K562 (cell line): ENCODE data around the gene RNF168. TPM values are rescaled to one million over a fixed set of nuclear protein-coding genes. Genes with fewer than 3 reads are reported as not detected.

Experiments used
- ATAC-seq: fragments of 200-7000 bp; cut with Tn5 transposase; 3 replicates; pipeline ENCODE4 v1.9.1; 2020; ENCODE audit warnings: moderate library complexity
- BruUV-seq: library from RNA; stranded (reverse); fragments of 400-500 nt; replicated peaks from 2 replicates; lab custom pipeline; 2021; lab: Mats Ljungman, UMichigan
- CTCF ChIA-PET: fragments of 300-600 bp; formaldehyde crosslinking; extraction: SDS; loops from one replicate; lab custom pipeline; 2021; ENCODE audit warnings: low intra/inter-chr PET ratio; lab: Yijun Ruan, JAX
- POLR2A ChIA-PET: fragments of 300-600, 350-650 bp; sonication (Branson Sonifier 250); formaldehyde crosslinking; extraction: SDS; loops from one replicate; lab custom pipeline; 2021; ENCODE audit warnings: antibody characterized with exemption, inconsistent platforms; lab: Yijun Ruan, JAX
- DNase-seq, 4 experiments: peaks; one replicate each; pipeline versions ENCODE4 v3.0.0 to v3.0.0-alpha.2; 2011 to 2018; ENCODE audit warnings: low spot score in 3 of 4, mixed read lengths in 3 of 4; ENCODE audit errors: extremely low read depth in 1 of 4
- FAIRE-seq: peaks from 2 replicates; lab custom pipeline; 2011; peaks lifted over from hg19 to GRCh38; lab: Jason Lieb, UNC
- H2AFZ ChIP-seq: 2 replicates; pipeline ENCODE4 v1.6.0; 2011; ENCODE audit warnings: low read depth, low read length, control low read depth, inconsistent platforms
- H3K27ac ChIP-seq: fragments of 200-600 bp; 3 replicates; pipeline ENCODE4 v1.8.0; 2011; ENCODE audit warnings: low read depth, mild to moderate bottlenecking, control low read depth, inconsistent platforms, low read length, moderate library complexity, mixed read lengths; ENCODE audit errors: extremely low read depth
- H3K27me3 ChIP-seq, 2 experiments: fragments of 300-600 bp in 1 of 2; 2 replicates in 1 of 2; 3 replicates in 1 of 2; pipeline versions ENCODE4 v1.6.0 to v1.8.0; 2011; ENCODE audit warnings: inconsistent platforms in 2 of 2, low read length in 2 of 2, mild to moderate bottlenecking in 1 of 2, mixed read lengths in 1 of 2, moderate library complexity in 1 of 2; ENCODE audit not compliant: control insufficient read depth in 2 of 2, insufficient read depth in 2 of 2
- H3K36me3 ChIP-seq: fragments of 300-600 bp; 3 replicates; pipeline ENCODE4 v1.8.0; 2011; ENCODE audit warnings: mild to moderate bottlenecking, low read length, inconsistent platforms; ENCODE audit not compliant: control insufficient read depth, insufficient read depth
- H3K4me1 ChIP-seq, 2 experiments: fragments of 200-600 bp in 1 of 2; replicated peaks in 1 of 2; 2 replicates in 1 of 2; 3 replicates in 1 of 2; pipeline versions ENCODE4 v1.5.1 to v1.8.0; 2011; ENCODE audit warnings: inconsistent platforms in 2 of 2, low read length in 2 of 2, mild to moderate bottlenecking in 1 of 2, mixed read lengths in 1 of 2, moderate library complexity in 1 of 2; ENCODE audit not compliant: control insufficient read depth in 2 of 2, insufficient read depth in 2 of 2
- H3K4me2 ChIP-seq: 2 replicates; pipeline ENCODE4 v1.6.1; 2011; ENCODE audit warnings: low read length, control low read depth, inconsistent platforms, mixed read lengths; ENCODE audit not compliant: insufficient read depth
- H3K4me3 ChIP-seq: fragments of 200-600 bp; sonication (generic), shearing (Covaris generic); 2 replicates; pipeline ENCODE4 v1.5.1; 2016; ENCODE audit warnings: control low read depth, inconsistent platforms
- H3K79me2 ChIP-seq: fragments of 200-600 bp; 3 replicates; pipeline ENCODE4 v1.8.0; 2011; ENCODE audit warnings: low read length, inconsistent platforms; ENCODE audit not compliant: control insufficient read depth, insufficient read depth
- H3K9ac ChIP-seq, 2 experiments: 2 replicates each; pipeline versions ENCODE4 v1.6.0 to v1.6.1; 2011; ENCODE audit warnings: low read depth in 2 of 2, low read length in 2 of 2, control low read depth in 1 of 2, inconsistent platforms in 1 of 2, mild to moderate bottlenecking in 1 of 2, mixed read lengths in 1 of 2; ENCODE audit not compliant: insufficient read depth in 1 of 2
- H3K9me1 ChIP-seq: one replicate; pipeline ENCODE4 v1.6.0; 2011; ENCODE audit warnings: inconsistent platforms, mild to moderate bottlenecking, low read length, moderate library complexity; ENCODE audit not compliant: control insufficient read depth, insufficient read depth
- H3K9me3 ChIP-seq: replicated peaks from 2 replicates; pipeline ENCODE4 v1.5.1; 2011; ENCODE audit warnings: low read depth, low read length, inconsistent platforms; ENCODE audit not compliant: control insufficient read depth, insufficient read depth
- H4K20me1 ChIP-seq: replicated peaks from 2 replicates; pipeline ENCODE4 v1.6.1; 2011; ENCODE audit warnings: low read length, inconsistent platforms, mixed read lengths; ENCODE audit not compliant: control insufficient read depth, insufficient read depth
- CEBPB ChIP-seq: fragments of 450-650 bp; IDR thresholded peaks from 2 replicates; pipeline ENCODE4 v1.6.1; 2016; ENCODE audit warnings: missing genetic modification characterization, missing compliant biosample characterization
- CEBPG ChIP-seq, 3 experiments: fragments of 200-800 bp in 1 of 3; sonication (Bioruptor generic) in 1 of 3; sonication (generic) in 1 of 3; formaldehyde crosslinking in 1 of 3; IDR thresholded peaks in 2 of 3; conservative IDR thresholded peaks in 1 of 3; 2 replicates each; pipeline versions ENCODE4 v1.6.1 to v1.8.0; 2016 to 2022; ENCODE audit warnings: missing compliant biosample characterization in 2 of 3, missing genetic modification characterization in 2 of 3, mild to moderate bottlenecking in 1 of 3, missing genetic modification reagents in 1 of 3
- ESRRB ChIP-seq: fragments of 250-450 bp; sonication (Bioruptor Pico); IDR thresholded peaks from 2 replicates; pipeline ENCODE4 v1.5.0; 2020; ENCODE audit warnings: mild to moderate bottlenecking, moderate library complexity, borderline replicate concordance
- MTF1 ChIP-seq: fragments of 250-450 bp; sonication (Bioruptor Pico); IDR thresholded peaks from 2 replicates; pipeline ENCODE4 v1.9.0; 2021; ENCODE audit warnings: moderate library complexity, mild to moderate bottlenecking, inconsistent platforms, borderline replicate concordance
- RAD21 ChIP-seq, 2 experiments: fragments of 250-450 bp in 1 of 2; fragments of 450-650 bp in 1 of 2; sonication (Bioruptor Pico) in 1 of 2; formaldehyde crosslinking in 1 of 2; IDR thresholded peaks in 1 of 2; conservative IDR thresholded peaks in 1 of 2; 2 replicates each; pipeline versions ENCODE4 v1.4.0 to v1.8.0; 2020 to 2022; ENCODE audit warnings: mild to moderate bottlenecking in 2 of 2, moderate library complexity in 1 of 2
- SMC3 ChIP-seq: conservative IDR thresholded peaks from 2 replicates; pipeline ENCODE4 v1.6.1; 2011; ENCODE audit warnings: low read depth, low read length, improper control_type of control experiment; ENCODE audit not compliant: insufficient read depth
- U2AF1 ChIP-seq: fragments of 200-400 bp; formaldehyde crosslinking; optimal IDR thresholded peaks from 2 replicates; pipeline ENCODE3; 2017; ENCODE audit warnings: mild to moderate bottlenecking, low read depth, low read length, moderate library complexity
- WGBS: fragments of 100-300 bp; shearing (Covaris generic); methylation state at CpG from one replicate; pipeline ENCODE4 v1.1.6; 2016; ENCODE audit warnings: low coverage, mixed read lengths; ENCODE audit not compliant: insufficient coverage; ENCODE audit errors: missing lambda C conversion rate; 5-methylcytosine and 5-hydroxymethylcytosine counted together
- in situ Hi-C: fragments of 300-500 bp; cut with MboI; formaldehyde crosslinking; loops from 4 replicates; pipeline ENCODE4 v1.15.0; 2018; ENCODE audit warnings: inconsistent platforms, mixed read lengths
- intact Hi-C: fragments of 100-400 bp; cut with micrococcal nuclease; formaldehyde crosslinking; loops from 2 replicates; pipeline ENCODE4 v1.14.2; 2022
- polyA plus RNA-seq, 8 experiments: library from polyadenylated mRNA; depleted of rRNA in 4 of 8; stranded (reverse) in 5 of 8; unstranded in 3 of 8; fragments of >200 nt; fragmentation: Nextera tagmentation in 2 of 8; fragmentation: Illumina TruSeq in 1 of 8; extraction: Ambion mirVana in 2 of 8; extraction: Trizol in 1 of 8; gene quantifications; 2 replicates each; pipeline versions ENCODE4 v1.2.1 to v1.2.3, GENCODE V29; 2011 to 2014; ENCODE audit warnings: inconsistent platforms in 1 of 8, missing spikeins in 1 of 8
- total RNA-seq, 7 experiments: library from RNA; depleted of rRNA in 6 of 7; stranded (reverse); fragments of >200 nt in 6 of 7; fragmentation: Illumina TruSeq in 2 of 7; extraction: Trizol in 2 of 7; gene quantifications; 2 replicates each; pipeline versions ENCODE4 v1.2.1 to v1.2.3, GENCODE V29; 2011 to 2021; ENCODE audit warnings: low replicate concordance in 1 of 7

Gene RNF168
- total and polyA plus RNA-seq, 9 of the 15 experiments (the other 6 are each of a cell fraction or from before 2014, with no cell fraction given): 6.0 to 32.1 (median 16.6) TPM

DNA sequence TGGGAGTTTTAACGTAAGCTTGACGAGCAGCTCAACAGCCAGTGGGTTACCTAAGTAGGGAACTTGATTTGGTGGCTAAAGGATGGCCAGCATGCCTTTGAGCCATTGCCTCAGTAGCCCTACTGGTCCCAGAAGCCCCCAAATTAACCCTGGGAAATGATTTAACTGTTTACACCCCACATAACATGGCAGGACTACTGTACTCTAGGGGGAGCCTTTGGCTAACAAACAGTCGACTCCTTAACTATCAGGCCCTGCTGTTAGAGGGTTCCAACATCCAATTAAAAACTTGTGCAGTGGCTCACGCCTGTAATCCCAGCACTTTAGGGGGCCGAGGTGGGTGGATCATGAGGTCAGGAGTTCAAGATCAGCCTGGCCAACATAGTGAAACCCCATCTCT, 21.0 kb upstream of the RNF168 start (continued):
- TF ChIP-seq RAD21 (CRISPR knock-in tag; conservative IDR thresholded peaks at IDR 0.05 in 1 of 2, IDR thresholded peaks at IDR 0.05 in 1 of 2): peak; percentile 62 to 85
- peak; percentile 39 for TF ChIP-seq SMC3

DNA sequence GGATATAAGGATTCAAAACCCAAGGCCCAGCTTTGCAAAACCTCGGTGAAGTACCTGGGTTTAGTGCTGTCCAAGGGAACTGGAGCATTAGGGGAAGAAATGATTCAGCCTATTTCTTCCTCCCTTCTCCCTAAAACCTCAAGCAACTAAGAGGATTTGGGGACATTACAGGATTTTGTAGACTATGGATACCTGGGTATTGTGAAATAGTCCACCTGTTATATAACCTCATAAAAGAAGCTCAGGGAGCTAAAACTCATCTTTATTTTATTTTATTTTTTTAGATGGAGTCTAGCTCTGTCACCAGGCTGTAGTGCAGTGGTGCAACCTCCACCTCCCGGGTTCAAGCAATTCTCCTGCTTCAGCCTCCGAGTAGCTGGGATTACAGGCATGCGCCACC, 20.3 kb upstream of the RNF168 start:
- WGBS: 41% methylated on average over 4 of the region's 4 CpGs
- Histone ChIP-seq H3K27ac (no peak overlapping the region), H3K79me2 (no peaks in the 10 kb centered on the region), H3K27me3 (no peaks in the 10 kb centered on the region), H3K9me1 (no peaks in the 10 kb centered on the region), H3K9me3 (no peaks in the 10 kb centered on the region), H4K20me1 (no peaks in the 10 kb centered on the region), H3K4me2 (no peak overlapping the region), H3K36me3 (no peaks in the 10 kb centered on the region), H2AFZ (no peak overlapping the region), H3K9ac (no peak overlapping the region), H3K4me1 (peaks cover 11 to 23% of the 10 kb centered on the region in 2 experiments), H3K4me3 (no peak overlapping the region)
- intact Hi-C loops (loop anchor here (2.0 to 10.0 kb wide), 4 partner anchors 85 to 661 kb away; partner anchors contain the start of gene NCBP2), in situ Hi-C loops (loop anchor here (5.0 to 25.0 kb wide), 3 partner anchors 272 to 812 kb away; partner anchors contain the start of gene MUC20)
- TF ChIP-seq U2AF1: no peak
- TF ChIP-seq CEBPB: peak; percentile 30; the same call in 1 of the 2 replicates
- no peak for TF ChIP-seq ESRRB (CRISPR knock-in tag)
- no peak for TF ChIP-seq MTF1
- TF ChIP-seq CEBPG (CRISPR knock-in tag; IDR thresholded peaks at IDR 0.05): no peak
- peak in 1 of 2 experiments; percentile 55; a peak in 2 of 4 replicates for TF ChIP-seq CEBPG (tag; conservative IDR thresholded peaks at IDR 0.05 in 1 of 2, IDR thresholded peaks at IDR 0.05 in 1 of 2)
- DNase-seq (no peak), FAIRE-seq (no peak), ATAC-seq (no peak)
- ChIA-PET POLR2A (interaction anchor here (0.7 to 0.9 kb wide), 2 partner anchors 131 to 445 kb away, joined by 3 read pairs; no protein-coding TSS in a partner anchor), CTCF (interaction anchor here (1.3 kb wide), 1 partner anchor 446 kb away, joined by 5 read pairs; no protein-coding TSS in a partner anchor)
- no TSS peak for BruUV-seq
